Left ventricle myocardium inferior (tissue), 1 donor: ENCODE results near the gene MBNL2. TPM values are rescaled to one million over a fixed set of nuclear protein-coding genes. Genes with fewer than 3 reads are reported as not detected.

ENCODE experiments used
- DNase-seq: peaks from one replicate; pipeline ENCODE4 v3.0.0-alpha.2; 2020
- H3K27ac ChIP-seq: fragments of 200-600 bp; replicated peaks from 2 replicates; pipeline ENCODE4 v1.8.0; 2021
- H3K27me3 ChIP-seq: fragments of 200-600 bp; 2 replicates; pipeline ENCODE4 v1.8.0; 2021; ENCODE audit warnings: low read depth
- H3K36me3 ChIP-seq: fragments of 200-600 bp; 2 replicates; pipeline ENCODE4 v1.8.0; 2021
- H3K4me1 ChIP-seq: fragments of 200-600 bp; 2 replicates; pipeline ENCODE4 v1.8.0; 2021
- H3K4me3 ChIP-seq: fragments of 200-600 bp; 2 replicates; pipeline ENCODE4 v1.8.0; 2021; ENCODE audit warnings: mild to moderate bottlenecking, moderate library complexity
- H3K9me3 ChIP-seq: fragments of 200-600 bp; replicated peaks from 2 replicates; pipeline ENCODE4 v1.8.0; 2021
- CTCF ChIP-seq: fragments of 200-600 bp; IDR thresholded peaks from 2 replicates; pipeline ENCODE4 v1.8.0; 2021; ENCODE audit warnings: antibody characterized with exemption, mild to moderate bottlenecking, borderline replicate concordance
- intact Hi-C: fragments of 100-400 bp; cut with micrococcal nuclease; formaldehyde crosslinking; loops from one replicate; pipeline ENCODE4 v1.11.0; 2022
- total RNA-seq: library from RNA; stranded (reverse); fragmentation: NEBNext Ultra II Directional; extraction: Animal tissue kit (Norgen Biotek cat#: 25700); gene quantifications from one replicate; pipeline ENCODE4 v1.2.1, GENCODE V29; 2021
- donor health status: DM: no; HTN: yes; CAD: no; lungs with severe emphysema.

The MBNL2 gene
- total RNA-seq, 1 donor from 2014 or later = 76.5 TPM

GRCh38 chr13:97255515-97256021, 33.4 kb downstream of the MBNL2 start:
- intact Hi-C loops = no loop called here
- no peak for TF ChIP-seq CTCF
- Histone ChIP-seq H3K27ac (peak overlapping the region; percentile 84), H3K27me3 (no peaks in the 10 kb centered on the region), H3K4me3 (no peak overlapping the region), H3K36me3 (no peaks in the 10 kb centered on the region), H3K9me3 (no peaks in the 10 kb centered on the region), H3K4me1 (peaks cover 88% of the 10 kb centered on the region)
- no peak for DNase-seq

- no peak for DNase-seq
- Histone ChIP-seq H3K27me3 (no peaks in the 10 kb centered on the region), H3K4me3 (no peak overlapping the region), H3K36me3 (no peaks in the 10 kb centered on the region), H3K9me3 (no peaks in the 10 kb centered on the region), H3K27ac (peak overlapping the region; percentile 84), H3K4me1 (peaks cover 88% of the 10 kb centered on the region)
- TF ChIP-seq CTCF = no peak
- intact Hi-C loops = no loop called here
Measured at GRCh38 chr13:97256343-97256783, 34.2 kb downstream of the MBNL2 start.

GRCh38 chr13:97257228-97257755, 35.2 kb downstream of the MBNL2 start:
- no peak for TF ChIP-seq CTCF
- H3K27ac ChIP-seq = peak overlapping the region; percentile 84
- intact Hi-C loops = no loop called here
- no peaks in the 10 kb centered on the region for H3K36me3 ChIP-seq
- no peak overlapping the region for H3K4me3 ChIP-seq
- no peaks in the 10 kb centered on the region for H3K27me3 ChIP-seq
- DNase-seq = no peak
- peaks cover 96% of the 10 kb centered on the region for H3K4me1 ChIP-seq
- no peaks in the 10 kb centered on the region for H3K9me3 ChIP-seq

GRCh38 chr13:97257800-97258799, 36.0 kb downstream of the MBNL2 start:
- peak overlapping the region; percentile 84 for H3K27ac ChIP-seq
- intact Hi-C loops = no loop called here
- no peaks in the 10 kb centered on the region for H3K36me3 ChIP-seq
- no peaks in the 10 kb centered on the region for H3K27me3 ChIP-seq
- no peak for TF ChIP-seq CTCF
- peaks cover 98% of the 10 kb centered on the region for H3K4me1 ChIP-seq
- no peaks in the 10 kb centered on the region for H3K9me3 ChIP-seq
- DNase-seq = peak; percentile 40
- H3K4me3 ChIP-seq = no peak overlapping the region

DNA sequence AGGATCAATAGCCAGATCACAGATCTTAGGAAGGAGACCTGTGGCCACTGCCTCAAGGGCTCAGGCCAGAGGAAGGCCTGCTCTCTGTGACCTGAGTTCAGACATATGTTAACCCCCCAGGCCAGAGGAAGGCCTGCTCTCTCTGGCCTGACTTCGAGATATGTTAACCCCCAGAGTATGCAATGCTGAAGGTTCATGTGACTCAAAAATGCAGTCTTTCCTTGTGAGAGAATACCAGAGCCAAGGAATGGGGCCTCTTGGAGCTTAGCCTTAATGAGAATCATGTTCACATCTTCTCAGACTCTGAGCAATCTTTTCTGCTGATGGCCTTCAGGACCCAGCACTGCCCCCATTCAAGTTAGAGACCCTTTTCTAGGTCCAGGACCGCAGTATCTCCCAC, 36.7 kb downstream of the MBNL2 start:
- no peak for DNase-seq
- Histone ChIP-seq H3K27me3 (no peaks in the 10 kb centered on the region), H3K9me3 (no peaks in the 10 kb centered on the region), H3K4me3 (no peak overlapping the region), H3K4me1 (peaks cover 100% of the 10 kb centered on the region), H3K27ac (peak overlapping the region; percentile 84), H3K36me3 (no peaks in the 10 kb centered on the region)
- intact Hi-C loops = no loop called here
- no peak for TF ChIP-seq CTCF
